ENCODE data around the gene NMD3.

Gene NMD3

GRCh38 chr3:161284989-161285388 is 63.9 kb downstream of the NMD3 start:
- DNase-seq: no peak

- DNase-seq: no peak
These were observed 68.1 kb downstream of the NMD3 start for GRCh38 chr3:161289174-161289573.

- no peak for DNase-seq
These were observed 70.2 kb downstream of the NMD3 start for GRCh38 chr3:161291191-161291901.

DNA sequence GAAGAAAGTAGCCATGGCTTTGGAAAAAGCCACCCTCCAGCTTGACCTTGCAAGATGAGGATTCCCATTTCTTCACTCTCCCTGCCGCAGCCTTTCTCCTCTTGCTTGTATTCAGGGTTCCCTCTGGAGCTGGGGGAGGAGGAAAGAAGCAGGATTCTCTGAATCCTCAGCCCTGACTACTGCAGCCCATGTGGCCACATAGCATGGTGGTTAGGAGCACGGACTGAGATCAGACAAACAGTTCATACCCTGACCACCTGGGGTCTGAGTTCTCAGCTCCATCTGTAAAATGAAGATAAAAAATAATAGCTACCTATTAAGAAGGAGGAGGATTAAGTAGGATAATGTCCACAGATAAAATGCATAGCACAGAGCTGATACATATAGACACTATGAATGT is 72.3 kb downstream of the NMD3 start:
- no peak for DNase-seq

DNA sequence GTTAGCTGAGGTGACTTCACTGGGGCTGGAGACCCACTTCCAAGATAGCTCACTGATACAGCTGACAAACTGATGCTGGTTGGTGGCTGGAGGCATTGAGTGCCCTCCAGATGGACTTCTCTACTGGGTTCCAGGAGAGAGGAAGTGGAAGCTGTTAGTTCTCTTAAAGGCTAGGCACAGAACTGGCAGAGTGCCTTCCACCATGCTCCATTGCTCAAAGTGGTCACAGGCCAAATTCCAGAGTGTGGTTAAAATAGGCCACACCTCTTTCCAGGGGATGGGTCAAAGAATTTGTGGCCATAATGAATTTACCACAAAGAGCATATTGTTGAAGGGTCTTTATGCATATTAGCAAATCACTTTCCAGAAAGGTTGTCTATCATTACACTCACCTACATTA is 74.2 kb downstream of the NMD3 start:
- DNase-seq: no peak

GRCh38 chr3:161296814-161297213 is 75.7 kb downstream of the NMD3 start:
- DNase-seq: no peak
